MG63 (cell line): ENCODE measurements around the gene ARHGEF10L. TPM values are rescaled to one million over a fixed set of nuclear protein-coding genes. Genes with fewer than 3 reads are reported as not detected.
A peak's percentile ranks its signal among the peaks of the same experiment; 100 is the strongest.

Source experiments
- DNase-seq: peaks from one replicate; pipeline ENCODE4 v3.0.0-alpha.2; 2020
- H3K27me3 ChIP-seq: fragments of 250-450 bp; sonication (Bioruptor Pico); 2 replicates; pipeline ENCODE4 v1.5.1; 2020; ENCODE audit warnings: mild to moderate bottlenecking, moderate library complexity
- H3K36me3 ChIP-seq: fragments of 250-450 bp; sonication (Bioruptor Pico); 2 replicates; pipeline ENCODE4 v1.5.1; 2020; ENCODE audit warnings: mild to moderate bottlenecking, moderate library complexity
- H3K4me3 ChIP-seq: fragments of 250-450 bp; sonication (Bioruptor Pico); 2 replicates; pipeline ENCODE4 v1.5.1; 2020; ENCODE audit warnings: mild to moderate bottlenecking, moderate library complexity
- H3K9me3 ChIP-seq: fragments of 250-450 bp; sonication (Bioruptor Pico); 2 replicates; pipeline ENCODE4 v1.5.1; 2020; ENCODE audit warnings: mild to moderate bottlenecking, moderate library complexity
- total RNA-seq: library from RNA; depleted of rRNA; stranded (reverse); fragments of >200 nt; shearing (Covaris generic); gene quantifications from 2 replicates; pipeline ENCODE4 v1.2.3, GENCODE V29; 2014; ENCODE audit warnings: low replicate concordance

ARHGEF10L gene
- total RNA-seq, 1 experiment from 2014 or later, result 15.9 TPM

GRCh38 chr1:17675744-17676143 lies 136.2 kb downstream of the ARHGEF10L start:
- no peaks in the 10 kb centered on the region for H3K27me3 ChIP-seq
- H3K9me3 ChIP-seq, result no peaks in the 10 kb centered on the region
- no peak for DNase-seq
- no peak overlapping the region for H3K4me3 ChIP-seq
- no peaks in the 10 kb centered on the region for H3K36me3 ChIP-seq

- H3K27me3 ChIP-seq, result no peaks in the 10 kb centered on the region
Measured at GRCh38 chr1:17676387-17677060, 137.0 kb downstream of the ARHGEF10L start.

GRCh38 chr1:17678011-17678410 lies 138.5 kb downstream of the ARHGEF10L start:
- DNase-seq, result no peak
- no peaks in the 10 kb centered on the region for H3K36me3 ChIP-seq
- no peak overlapping the region for H3K4me3 ChIP-seq
- H3K27me3 ChIP-seq, result no peaks in the 10 kb centered on the region
- H3K9me3 ChIP-seq, result no peaks in the 10 kb centered on the region

More at GRCh38 chr1:17676387-17677060, 137.0 kb downstream of the ARHGEF10L start:
- Histone ChIP-seq H3K9me3 (no peaks in the 10 kb centered on the region), H3K4me3 (no peak overlapping the region), H3K36me3 (no peaks in the 10 kb centered on the region)
- no peak for DNase-seq

GRCh38 chr1:17679856-17680255 lies 140.4 kb downstream of the ARHGEF10L start:
- H3K9me3 ChIP-seq, result no peaks in the 10 kb centered on the region
- no peak overlapping the region for H3K4me3 ChIP-seq
- DNase-seq, result no peak
- H3K36me3 ChIP-seq, result no peaks in the 10 kb centered on the region
- H3K27me3 ChIP-seq, result no peaks in the 10 kb centered on the region

- Histone ChIP-seq H3K9me3 (no peaks in the 10 kb centered on the region), H3K4me3 (no peak overlapping the region), H3K27me3 (no peaks in the 10 kb centered on the region), H3K36me3 (no peaks in the 10 kb centered on the region)
- no peak for DNase-seq
Measured at GRCh38 chr1:17680308-17680707, 140.8 kb downstream of the ARHGEF10L start.

GRCh38 chr1:17682400-17682799 lies 142.9 kb downstream of the ARHGEF10L start:
- H3K27me3 ChIP-seq, result no peaks in the 10 kb centered on the region
- peaks cover 2% of the 10 kb centered on the region; the same call in 1 of the 2 replicates for H3K36me3 ChIP-seq
- DNase-seq, result no peak
- no peak overlapping the region for H3K4me3 ChIP-seq
- H3K9me3 ChIP-seq, result no peaks in the 10 kb centered on the region

GRCh38 chr1:17683598-17683997 lies 144.1 kb downstream of the ARHGEF10L start:
- Histone ChIP-seq H3K4me3 (no peak overlapping the region), H3K9me3 (no peaks in the 10 kb centered on the region), H3K27me3 (no peaks in the 10 kb centered on the region), H3K36me3 (peaks cover 8% of the 10 kb centered on the region; the same call in 1 of the 2 replicates)
- no peak for DNase-seq

GRCh38 chr1:17684810-17685209 lies 145.3 kb downstream of the ARHGEF10L start:
- H3K36me3 ChIP-seq, result peaks cover 8% of the 10 kb centered on the region; the same call in 1 of the 2 replicates
- DNase-seq, result no peak
- H3K9me3 ChIP-seq, result no peaks in the 10 kb centered on the region
- H3K27me3 ChIP-seq, result no peaks in the 10 kb centered on the region
- no peak overlapping the region for H3K4me3 ChIP-seq

- H3K9me3 ChIP-seq, result no peaks in the 10 kb centered on the region
- no peak overlapping the region for H3K4me3 ChIP-seq
- no peak for DNase-seq
- peaks cover 8% of the 10 kb centered on the region; the same call in 1 of the 2 replicates for H3K36me3 ChIP-seq
- H3K27me3 ChIP-seq, result no peaks in the 10 kb centered on the region
Measured at GRCh38 chr1:17686258-17686657, 146.8 kb downstream of the ARHGEF10L start.

GRCh38 chr1:17687145-17687544 lies 147.6 kb downstream of the ARHGEF10L start:
- Histone ChIP-seq H3K4me3 (no peak overlapping the region), H3K9me3 (no peaks in the 10 kb centered on the region), H3K27me3 (no peaks in the 10 kb centered on the region), H3K36me3 (peaks cover 8% of the 10 kb centered on the region; the same call in 1 of the 2 replicates)
- DNase-seq, result peak; percentile 69

- DNase-seq, result no peak
- no peaks in the 10 kb centered on the region for H3K9me3 ChIP-seq
Measured at GRCh38 chr1:17688217-17688810, 148.8 kb downstream of the ARHGEF10L start.

GRCh38 chr1:17689011-17689410 lies 149.5 kb downstream of the ARHGEF10L start:
- Histone ChIP-seq H3K27me3 (no peaks in the 10 kb centered on the region), H3K4me3 (no peak overlapping the region), H3K9me3 (no peaks in the 10 kb centered on the region), H3K36me3 (peaks cover 8% of the 10 kb centered on the region; the same call in 1 of the 2 replicates)
- DNase-seq, result no peak

More at GRCh38 chr1:17688217-17688810, 148.8 kb downstream of the ARHGEF10L start:
- H3K27me3 ChIP-seq, result no peaks in the 10 kb centered on the region
- no peak overlapping the region for H3K4me3 ChIP-seq
- peaks cover 8% of the 10 kb centered on the region; the same call in 1 of the 2 replicates for H3K36me3 ChIP-seq

- Histone ChIP-seq H3K27me3 (no peaks in the 10 kb centered on the region), H3K4me3 (no peak overlapping the region), H3K9me3 (no peaks in the 10 kb centered on the region), H3K36me3 (peaks cover 8% of the 10 kb centered on the region; the same call in 1 of the 2 replicates)
- no peak for DNase-seq
Measured at GRCh38 chr1:17690906-17691634, 151.6 kb downstream of the ARHGEF10L start.

- Histone ChIP-seq H3K4me3 (no peak overlapping the region), H3K27me3 (no peaks in the 10 kb centered on the region), H3K9me3 (no peaks in the 10 kb centered on the region), H3K36me3 (peaks cover 3% of the 10 kb centered on the region)
- DNase-seq, result no peak
Measured at GRCh38 chr1:17692645-17693044, 153.1 kb downstream of the ARHGEF10L start.

GRCh38 chr1:17696417-17697301 lies 157.2 kb downstream of the ARHGEF10L start:
- H3K4me3 ChIP-seq, result no peak overlapping the region
- H3K27me3 ChIP-seq, result no peaks in the 10 kb centered on the region
- no peaks in the 10 kb centered on the region for H3K9me3 ChIP-seq
- H3K36me3 ChIP-seq, result no peaks in the 10 kb centered on the region; the same call in 1 of the 2 replicates
- DNase-seq, result peak; percentile 39

GRCh38 chr1:17697458-17697857 lies 158.0 kb downstream of the ARHGEF10L start:
- Histone ChIP-seq H3K36me3 (no peaks in the 10 kb centered on the region; the same call in 1 of the 2 replicates), H3K9me3 (no peaks in the 10 kb centered on the region), H3K27me3 (no peaks in the 10 kb centered on the region), H3K4me3 (no peak overlapping the region)
- DNase-seq, result no peak
